Brain pericyte (primary cell): Measurements from ENCODE around the gene CDK19.

Experiments
- DNase-seq: peaks from one replicate; pipeline ENCODE4 v3.0.0-alpha.2; 2012; ENCODE audit warnings: low read depth, low spot score

The CDK19 gene

GRCh38 chr6:110660066-110660655 is 155.1 kb downstream of the CDK19 start:
- no peak for DNase-seq

GRCh38 chr6:110658631-110659211 is 156.5 kb downstream of the CDK19 start:
- DNase-seq: no peak

- DNase-seq: no peak
Observed at GRCh38 chr6:110656492-110656891, 158.8 kb downstream of the CDK19 start.

- no peak for DNase-seq
Observed at GRCh38 chr6:110655821-110656220, 159.4 kb downstream of the CDK19 start.

GRCh38 chr6:110654096-110654820 is 161.0 kb downstream of the CDK19 start:
- no peak for DNase-seq

GRCh38 chr6:110653381-110653780 is 161.9 kb downstream of the CDK19 start:
- DNase-seq: no peak

- DNase-seq: no peak
Observed at GRCh38 chr6:110652520-110652919, 162.7 kb downstream of the CDK19 start.

GRCh38 chr6:110650755-110651154 is 164.5 kb downstream of the CDK19 start:
- no peak for DNase-seq

GRCh38 chr6:110649704-110650103 is 165.6 kb downstream of the CDK19 start:
- no peak for DNase-seq

GRCh38 chr6:110646951-110647910 is 168.0 kb downstream of the CDK19 start:
- no peak for DNase-seq

GRCh38 chr6:110646419-110646698 is 168.9 kb downstream of the CDK19 start:
- DNase-seq: no peak

GRCh38 chr6:110645685-110646418 is 169.4 kb downstream of the CDK19 start:
- no peak for DNase-seq

GRCh38 chr6:110643175-110643574 is 172.1 kb downstream of the CDK19 start:
- DNase-seq: no peak

GRCh38 chr6:110642711-110643110 is 172.6 kb downstream of the CDK19 start:
- DNase-seq: no peak

GRCh38 chr6:110636781-110637180 is 178.5 kb downstream of the CDK19 start:
- no peak for DNase-seq

- no peak for DNase-seq
Observed at GRCh38 chr6:110635096-110635495, 180.2 kb downstream of the CDK19 start.

GRCh38 chr6:110633731-110634213 is 181.5 kb downstream of the CDK19 start:
- no peak for DNase-seq

GRCh38 chr6:110629153-110629552 is 186.1 kb downstream of the CDK19 start:
- no peak for DNase-seq

- no peak for DNase-seq
Observed at GRCh38 chr6:110628330-110628729, 186.9 kb downstream of the CDK19 start.

GRCh38 chr6:110626442-110626841 is 188.8 kb downstream of the CDK19 start:
- no peak for DNase-seq

GRCh38 chr6:110625883-110626282 is 189.4 kb downstream of the CDK19 start:
- DNase-seq: no peak
